Anterior cingulate cortex (tissue), 58 donors: ENCODE data around the gene AXL.
"Not testable (repeated sequence)": the region's sequence is repeated elsewhere in the genome, so short reads cannot be mapped to it uniquely, and the experiment has no call there.

Experiments used
- DNase-seq, 58 donors: peaks; one replicate each; lab custom pipeline; 2025; lab: John Stamatoyannopoulos, UW

AXL gene

DNA sequence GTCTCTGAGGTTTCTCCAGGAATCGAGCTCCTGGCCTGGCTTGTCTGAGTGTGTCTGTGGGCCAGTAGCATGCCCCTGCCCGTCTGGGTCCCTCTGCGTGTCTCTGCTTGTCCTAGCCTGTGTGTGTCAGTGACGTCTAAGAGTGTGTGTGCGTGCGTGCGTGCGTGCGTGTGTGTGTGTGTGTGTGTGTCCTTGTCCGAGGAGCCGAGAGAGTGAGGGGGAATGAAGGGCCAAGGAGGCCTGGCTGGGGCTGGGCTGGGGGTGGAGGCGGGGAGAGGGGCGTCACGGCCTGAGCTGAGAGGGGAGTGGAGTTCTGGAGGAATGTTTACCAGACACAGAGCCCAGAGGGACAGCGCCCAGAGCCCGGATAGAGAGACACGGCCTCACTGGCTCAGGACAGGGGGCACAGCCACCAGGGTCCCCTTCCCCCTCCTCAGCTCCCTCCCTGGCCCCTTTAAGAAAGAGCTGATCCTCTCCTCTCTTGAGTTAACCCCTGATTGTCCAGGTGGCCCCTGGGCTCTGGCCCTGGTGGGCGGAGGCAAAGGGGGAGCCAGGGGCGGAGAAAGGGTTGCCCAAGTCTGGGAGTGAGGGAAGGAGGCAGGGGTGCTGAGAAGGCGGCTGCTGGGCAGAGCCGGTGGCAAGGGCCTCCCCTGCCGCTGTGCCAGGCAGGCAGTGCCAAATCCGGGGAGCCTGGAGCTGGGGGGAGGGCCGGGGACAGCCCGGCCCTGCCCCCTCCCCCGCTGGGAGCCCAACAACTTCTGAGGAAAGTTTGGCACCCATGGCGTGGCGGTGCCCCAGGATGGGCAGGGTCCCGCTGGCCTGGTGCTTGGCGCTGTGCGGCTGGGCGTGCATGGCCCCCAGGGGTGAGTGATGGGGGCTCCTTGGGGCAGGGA, at the start of gene AXL:
Gene AXL, plus strand, starts transcription at position 609 of the 893 bp plus-strand sequence. Its CDS starts 170 bp downstream, at position 779.
- DNase-seq = peak in 52 of 58 donors; percentile 11 to 86 (median 64)

DNA sequence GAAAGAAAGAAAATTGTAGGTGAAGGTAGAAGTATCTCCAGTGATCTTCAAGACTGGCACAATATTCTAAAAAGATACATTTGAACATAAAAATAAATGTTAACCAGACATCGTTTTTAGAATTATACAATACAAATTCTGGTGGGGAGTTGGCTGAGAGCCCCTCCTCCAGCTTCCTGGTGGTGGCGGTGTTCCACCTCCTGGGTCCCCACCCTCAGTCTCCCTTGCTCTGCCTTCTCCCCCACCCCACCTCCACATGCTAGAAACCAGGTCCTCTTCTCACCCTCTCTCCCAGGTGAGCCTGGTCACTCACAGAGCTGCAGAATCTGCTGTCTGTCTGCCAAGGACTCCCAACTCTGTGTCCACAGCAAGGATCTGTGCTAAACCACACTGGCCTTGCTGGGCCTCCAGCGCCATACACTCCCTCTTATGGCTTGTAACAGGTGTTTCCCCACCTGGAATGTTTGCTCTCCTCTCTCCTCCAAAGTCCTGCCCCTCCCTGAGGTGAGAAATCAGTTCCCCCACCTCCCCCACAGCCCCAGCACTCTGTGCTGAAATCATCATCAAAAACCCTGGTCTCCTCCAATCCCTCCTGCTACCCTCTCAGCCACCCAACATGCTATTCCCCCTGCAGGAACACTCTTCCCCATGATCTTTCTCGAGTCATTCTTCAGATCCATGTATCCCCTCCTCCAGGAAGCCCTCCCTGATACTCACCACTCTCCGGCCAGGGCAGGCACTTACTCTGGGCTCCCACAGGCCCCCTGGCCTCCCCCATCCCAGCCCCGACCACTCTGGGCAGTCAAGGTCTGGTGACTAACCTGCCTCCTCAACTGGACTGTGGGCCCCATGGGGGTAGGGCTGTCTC, 46.5 kb upstream of the AXL start:
- no peak for DNase-seq

DNA sequence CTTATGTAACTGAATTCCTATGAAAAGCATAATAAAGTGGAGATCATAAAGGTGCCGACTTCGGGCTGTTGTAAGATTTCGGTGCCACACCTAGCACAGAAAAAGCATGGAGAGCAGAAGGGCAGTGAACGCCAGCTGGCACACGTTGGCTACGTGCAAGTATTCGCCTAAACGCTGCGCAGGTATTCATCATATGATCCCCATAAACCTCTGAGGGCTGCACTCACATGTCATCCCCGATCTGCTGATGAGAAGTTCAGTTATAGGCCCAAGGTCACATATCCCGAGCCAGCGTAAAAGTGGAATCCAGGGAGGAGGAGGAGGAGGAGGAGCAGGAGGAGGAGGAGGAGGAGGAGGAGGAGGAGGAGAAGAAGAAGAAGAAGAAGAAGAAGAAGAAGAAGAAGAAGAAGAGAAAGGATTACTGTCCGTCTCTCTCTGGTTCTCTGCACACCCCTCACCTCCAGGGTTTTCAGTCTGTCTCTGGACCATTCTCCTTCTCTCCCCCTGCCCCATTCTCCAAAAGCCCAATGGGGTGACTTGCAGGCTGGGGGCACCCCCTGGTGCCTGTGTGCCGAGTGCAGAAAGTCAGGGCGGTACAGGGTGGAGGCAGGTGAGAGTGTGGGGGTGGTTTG, 44.6 kb upstream of the AXL start:
- no peak for DNase-seq

DNA sequence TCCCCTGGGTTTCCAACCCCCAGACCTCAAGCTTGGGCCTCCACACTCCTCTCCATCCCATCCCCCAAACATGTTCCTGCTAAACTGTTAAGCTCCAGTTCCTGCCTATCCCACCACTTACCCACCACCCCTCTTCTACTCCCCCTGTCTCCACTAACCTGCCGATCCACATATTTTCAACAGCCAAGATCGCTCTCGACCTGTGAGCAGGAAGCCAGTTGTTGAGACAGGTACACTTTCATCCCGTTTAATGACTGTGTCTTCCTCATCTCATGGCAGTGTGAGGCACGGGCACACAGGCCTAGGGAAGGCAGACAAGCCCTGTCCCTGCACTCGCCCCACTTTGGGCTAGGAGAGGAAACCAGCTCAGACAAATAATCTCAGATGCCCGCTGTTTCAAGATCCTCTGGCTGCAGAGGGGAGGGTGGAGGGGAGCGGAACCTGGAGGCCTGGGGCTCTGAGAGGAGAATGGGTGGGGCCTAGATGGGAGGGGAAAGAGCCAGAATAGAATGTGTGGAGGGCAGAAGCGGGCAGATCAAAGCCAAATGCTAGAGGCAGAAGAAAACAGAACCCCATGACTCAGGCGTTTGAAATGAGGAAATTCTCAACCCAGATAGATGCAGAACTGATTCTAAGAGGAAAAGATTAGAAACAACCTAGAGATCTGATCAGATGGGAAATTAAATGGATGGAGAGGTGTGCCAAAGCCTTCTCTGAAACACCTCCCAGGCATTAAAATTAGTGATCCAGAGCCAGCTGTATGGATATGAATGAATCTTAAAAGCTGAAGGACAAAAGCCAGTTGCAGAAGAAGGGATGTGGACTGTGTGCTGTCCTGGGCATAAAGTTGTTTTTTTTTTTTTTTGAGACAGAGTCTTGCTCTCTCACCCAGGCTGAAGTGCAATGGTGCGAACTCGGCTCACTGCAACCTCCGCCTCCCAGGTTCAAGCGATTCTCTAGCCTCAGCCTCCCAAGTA, 42.9 kb upstream of the AXL start:
- peak in 33 of 58 donors; percentile 1 to 42 (median 14) for DNase-seq

DNA sequence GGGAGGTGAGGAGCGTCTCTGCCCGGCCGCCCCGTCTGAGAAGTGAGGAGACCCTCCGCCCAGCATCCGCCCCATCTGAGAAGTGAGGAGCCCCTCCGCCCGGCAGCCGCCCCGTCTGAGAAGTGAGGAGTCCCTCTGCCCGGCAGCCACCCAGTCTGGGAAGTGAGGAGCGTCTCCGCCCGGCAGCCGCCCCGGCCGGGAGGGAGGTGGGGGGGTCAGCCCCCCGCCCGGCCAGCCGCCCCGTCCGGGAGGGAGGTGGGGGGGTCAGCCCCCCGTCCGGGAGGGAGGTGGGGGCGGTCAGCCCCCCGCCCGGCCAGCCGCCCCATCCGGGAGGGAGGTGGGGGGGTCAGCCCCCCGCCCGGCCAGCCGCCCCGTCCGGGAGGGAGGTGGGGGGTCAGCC, 38.9 kb upstream of the AXL start:
- DNase-seq = not testable (repeated sequence)

DNA sequence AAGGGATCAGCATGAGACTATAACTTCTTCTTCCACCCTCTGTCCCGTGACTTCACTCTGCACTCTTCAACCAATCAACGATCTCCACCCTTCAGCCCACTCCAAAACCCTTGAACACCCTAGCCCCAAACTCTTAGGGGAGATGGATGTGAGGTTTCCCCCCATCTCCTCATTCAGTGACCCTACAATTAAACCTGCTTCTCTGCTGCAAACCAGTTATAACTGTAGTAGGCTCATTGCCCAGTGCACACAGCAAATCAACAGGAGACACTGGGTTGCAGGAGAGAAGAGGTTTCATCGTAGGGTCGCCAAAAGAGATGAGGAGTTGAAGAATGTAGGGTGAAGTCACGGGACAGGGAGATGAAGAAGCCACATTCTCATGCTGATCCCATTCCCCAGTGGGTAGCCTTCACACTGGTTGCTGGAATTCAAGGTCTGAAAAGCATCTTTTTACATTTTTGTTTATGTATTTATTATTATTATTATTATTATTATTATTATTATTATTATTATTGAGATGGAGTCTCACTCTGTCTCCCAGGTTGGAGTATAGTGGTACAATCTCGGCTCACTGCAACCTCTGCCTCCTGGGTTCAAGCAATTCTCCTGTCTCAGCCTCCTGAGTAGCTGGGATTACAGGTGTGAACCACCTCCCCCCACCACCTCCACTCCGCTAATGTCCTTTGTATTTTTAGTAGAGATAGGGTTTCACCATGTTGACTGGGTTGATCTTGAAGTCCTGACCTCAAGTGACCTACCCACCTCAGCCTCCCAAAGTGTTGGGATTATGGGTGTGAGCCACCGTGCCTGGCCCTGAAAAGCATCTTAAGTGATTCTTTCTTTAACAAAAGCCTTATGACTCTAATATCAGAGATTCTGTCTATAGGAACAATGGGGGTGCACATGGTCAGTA, 31.8 kb upstream of the AXL start:
- no peak for DNase-seq

DNA sequence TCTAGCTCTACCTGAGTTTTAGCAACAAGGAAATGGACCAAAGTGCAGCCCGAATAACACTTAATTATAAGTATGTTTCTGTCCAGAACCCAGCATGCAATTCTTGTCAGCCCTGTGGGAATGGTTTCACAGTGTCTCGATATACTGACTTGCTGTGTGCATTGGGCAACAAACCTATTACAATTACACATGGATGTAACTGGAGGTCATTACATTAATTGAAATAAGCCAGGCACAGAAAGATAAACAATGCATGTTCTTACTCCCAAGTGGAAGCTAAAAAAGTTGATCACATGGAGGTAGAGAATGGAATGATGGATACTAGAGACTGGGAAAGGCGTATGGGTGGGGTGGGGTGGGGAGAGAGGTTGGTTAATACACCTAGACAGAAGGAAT, 31.1 kb upstream of the AXL start:
- no peak for DNase-seq

DNA sequence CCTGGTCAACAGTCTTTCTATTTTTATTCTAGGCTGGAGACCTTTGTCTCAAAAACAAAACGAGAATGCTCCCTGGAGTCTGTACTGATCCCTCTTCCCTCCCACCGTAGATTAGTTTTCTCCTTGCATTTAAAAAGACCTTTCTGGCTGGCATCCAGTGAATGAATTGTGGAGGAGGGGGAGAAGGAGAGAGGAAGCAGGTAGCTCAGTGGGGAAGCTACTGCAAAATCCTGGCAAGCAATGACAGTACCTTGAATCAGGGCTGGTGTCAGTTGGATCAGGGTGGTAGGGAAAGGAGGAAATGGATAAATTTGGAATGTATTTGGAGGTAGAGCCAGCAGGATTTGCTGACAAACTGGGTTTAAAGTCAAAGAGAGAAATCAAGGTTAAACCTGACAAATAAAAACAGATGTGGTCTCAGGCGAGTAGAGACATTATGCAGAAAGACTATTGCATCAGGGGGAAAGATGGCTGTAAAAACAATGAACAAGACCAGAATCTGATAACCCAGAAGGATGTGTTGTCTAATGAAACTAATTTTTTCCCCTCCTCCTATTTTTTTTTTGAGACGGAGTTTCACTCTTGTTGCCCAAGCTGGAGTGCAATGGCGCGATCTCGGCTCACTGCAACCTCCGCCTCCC, 29.5 kb upstream of the AXL start:
- DNase-seq = no peak

DNA sequence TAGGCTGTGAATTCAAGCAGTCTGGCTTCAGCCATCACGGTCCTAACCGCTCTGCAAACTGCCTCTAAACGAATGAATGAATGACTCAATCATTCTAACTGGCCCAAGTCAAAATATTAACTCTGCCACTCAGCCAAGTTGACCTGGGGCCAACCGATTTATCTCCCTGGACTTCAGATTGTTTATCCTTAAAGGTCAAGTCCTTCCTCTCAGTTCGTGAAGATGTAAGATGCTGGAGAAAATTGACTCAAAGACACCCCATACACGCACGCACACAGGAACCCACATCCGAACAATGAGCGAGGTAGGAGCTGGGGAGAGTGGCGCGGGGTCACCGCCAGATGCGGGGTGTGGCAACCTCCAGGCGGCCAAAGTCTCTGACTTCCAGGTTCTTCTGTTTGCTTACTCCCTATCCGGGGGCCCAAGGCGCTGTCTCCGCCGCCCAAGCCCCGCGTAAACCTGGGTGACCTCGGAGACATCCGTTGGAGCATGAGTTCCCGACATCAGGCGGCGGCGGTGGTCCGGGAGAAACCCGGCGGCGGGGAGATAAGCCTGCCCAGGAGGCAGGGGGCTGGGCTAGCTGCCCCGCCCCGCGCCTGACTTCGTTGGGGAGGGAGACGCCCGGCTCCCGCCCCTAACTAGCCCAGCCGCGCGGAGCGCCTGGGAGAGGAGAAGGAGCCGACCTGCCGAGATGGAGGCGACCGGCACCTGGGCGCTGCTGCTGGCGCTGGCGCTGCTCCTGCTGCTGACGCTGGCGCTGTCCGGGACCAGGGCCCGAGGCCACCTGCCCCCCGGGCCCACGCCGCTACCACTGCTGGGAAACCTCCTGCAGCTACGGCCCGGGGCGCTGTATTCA, 26.2 kb upstream of the AXL start, which contains the start of gene CYP2S1:
Gene CYP2S1, plus strand, starts transcription at position 646 of the 856 bp plus-strand sequence. Its CDS starts 46 bp downstream, at position 692.
- DNase-seq = peak in 1 of 58 donors; percentile 9

DNA sequence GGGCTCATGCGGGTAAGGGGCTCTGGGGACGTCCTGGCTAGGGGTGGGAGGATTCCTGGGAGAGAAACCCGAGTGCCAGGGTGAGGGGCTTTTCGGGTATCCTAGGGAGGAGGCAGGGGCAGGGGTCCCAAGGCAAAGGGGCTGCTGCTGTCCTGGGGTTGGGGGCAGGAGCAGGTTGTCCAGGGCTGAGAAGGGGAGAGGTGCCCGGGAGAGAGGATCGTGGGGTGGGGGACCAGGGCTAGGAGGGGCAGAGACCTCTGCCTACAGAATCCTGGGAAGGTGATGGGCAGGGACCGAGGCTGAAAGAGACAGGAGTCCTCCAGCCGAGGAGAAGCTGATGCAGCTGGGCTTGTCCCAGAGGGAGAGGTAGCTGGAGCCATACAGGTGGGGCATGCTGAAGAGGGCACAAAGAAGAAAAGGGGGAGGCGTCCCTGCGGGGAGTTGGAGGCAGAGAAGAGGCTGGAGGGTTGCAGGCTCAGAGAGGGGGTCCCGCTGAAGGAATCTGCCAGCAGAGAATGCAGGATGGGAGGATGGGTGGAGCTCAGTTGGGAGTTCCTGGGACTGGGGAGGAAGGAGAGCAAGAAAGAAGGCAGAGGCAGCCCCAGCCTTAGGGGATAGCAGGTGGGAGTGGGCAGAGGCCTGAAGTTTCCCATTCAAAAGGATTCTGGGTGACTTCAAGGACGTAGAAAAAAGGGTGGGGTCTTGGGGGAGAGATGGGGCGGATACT, 25.4 kb upstream of the AXL start:
- DNase-seq = no peak

DNA sequence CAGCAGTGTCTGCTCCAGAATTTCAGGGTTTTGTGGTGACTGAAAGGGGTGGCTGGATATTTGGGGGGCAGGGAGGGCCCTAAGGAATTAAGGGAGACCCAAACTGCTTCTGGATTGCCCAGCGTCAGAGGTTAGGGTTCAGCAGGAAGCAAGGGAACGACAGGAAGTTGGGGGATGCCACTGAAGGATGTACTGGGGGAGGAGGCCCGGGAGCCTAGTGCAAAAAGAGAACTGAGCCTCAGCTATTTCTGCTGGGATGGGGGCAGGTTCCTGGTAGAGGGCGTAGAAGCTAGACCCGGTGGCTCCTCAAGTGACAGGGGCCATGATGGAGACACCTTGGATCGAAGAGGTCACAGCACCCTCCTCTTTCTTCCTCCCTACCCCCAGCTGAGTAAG, 24.9 kb upstream of the AXL start:
- DNase-seq = no peak

DNA sequence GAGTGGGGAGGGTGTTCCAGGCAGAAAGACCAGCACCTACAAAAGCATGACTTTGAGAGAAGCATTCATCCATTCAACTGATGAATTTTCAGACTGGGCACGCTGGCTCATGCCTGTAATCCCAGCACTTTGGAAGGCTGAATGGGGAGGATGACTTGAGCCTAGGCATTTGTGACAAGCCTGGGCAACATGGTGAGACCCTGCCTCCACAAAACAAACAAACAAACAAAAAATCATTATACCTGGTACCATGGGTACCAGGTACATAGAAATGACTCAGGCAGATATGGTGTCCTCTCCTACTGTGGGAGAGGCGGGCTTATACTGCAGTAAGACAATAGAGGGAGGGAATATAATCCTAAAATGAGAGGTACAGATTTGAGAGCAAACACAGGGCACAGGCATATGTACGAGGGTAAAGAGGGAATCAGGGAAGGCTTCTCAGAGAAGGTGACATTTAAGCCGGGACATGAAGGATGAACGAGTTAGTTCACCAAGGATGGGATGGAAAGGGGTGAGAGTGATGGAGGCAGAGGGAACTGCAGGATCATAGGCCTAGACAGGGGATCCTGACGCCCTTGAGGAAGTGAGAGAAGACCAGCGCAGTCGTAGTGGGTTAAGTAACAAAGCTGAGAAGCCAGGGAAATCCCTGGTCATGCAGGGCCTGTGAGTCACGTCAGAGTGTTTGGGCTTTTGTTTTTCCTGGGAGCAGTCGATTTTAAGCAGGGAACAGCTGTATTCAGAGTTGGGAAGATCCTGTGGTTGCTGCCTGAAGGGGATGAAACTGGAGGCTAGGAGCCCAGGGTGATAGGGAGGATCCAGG, 23.1 kb upstream of the AXL start:
- DNase-seq = peak in 2 of 58 donors; percentile 4 to 13

DNA sequence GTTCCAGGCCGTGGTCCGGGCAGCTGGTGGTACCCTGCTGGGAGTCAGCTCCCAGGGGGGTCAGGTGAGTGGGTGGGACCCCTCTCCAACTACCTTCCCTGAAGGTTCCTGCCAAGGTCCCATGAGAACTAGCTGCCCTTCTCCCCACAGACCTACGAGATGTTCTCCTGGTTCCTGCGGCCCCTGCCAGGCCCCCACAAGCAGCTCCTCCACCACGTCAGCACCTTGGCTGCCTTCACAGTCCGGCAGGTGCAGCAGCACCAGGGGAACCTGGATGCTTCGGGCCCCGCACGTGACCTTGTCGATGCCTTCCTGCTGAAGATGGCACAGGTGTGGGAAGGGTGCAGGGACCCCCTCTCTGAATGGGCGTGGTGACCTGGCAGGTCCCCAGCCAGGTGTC, 20.5 kb upstream of the AXL start:
- DNase-seq = no peak

DNA sequence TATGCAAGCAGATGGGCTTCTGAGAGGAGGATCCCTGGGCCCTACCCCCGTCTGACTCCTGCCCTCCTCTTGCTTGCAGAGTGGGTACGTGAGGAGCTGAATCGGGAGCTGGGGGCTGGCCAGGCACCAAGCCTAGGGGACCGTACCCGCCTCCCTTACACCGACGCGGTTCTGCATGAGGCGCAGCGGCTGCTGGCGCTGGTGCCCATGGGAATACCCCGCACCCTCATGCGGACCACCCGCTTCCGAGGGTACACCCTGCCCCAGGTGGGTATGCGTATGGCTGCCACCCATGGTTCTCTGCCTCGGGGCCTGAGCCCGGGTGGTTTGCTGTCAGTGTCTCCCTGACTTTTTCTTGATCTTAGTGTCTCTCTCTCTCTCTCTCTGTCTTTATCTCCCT, 15.7 kb upstream of the AXL start:
- no peak for DNase-seq

DNA sequence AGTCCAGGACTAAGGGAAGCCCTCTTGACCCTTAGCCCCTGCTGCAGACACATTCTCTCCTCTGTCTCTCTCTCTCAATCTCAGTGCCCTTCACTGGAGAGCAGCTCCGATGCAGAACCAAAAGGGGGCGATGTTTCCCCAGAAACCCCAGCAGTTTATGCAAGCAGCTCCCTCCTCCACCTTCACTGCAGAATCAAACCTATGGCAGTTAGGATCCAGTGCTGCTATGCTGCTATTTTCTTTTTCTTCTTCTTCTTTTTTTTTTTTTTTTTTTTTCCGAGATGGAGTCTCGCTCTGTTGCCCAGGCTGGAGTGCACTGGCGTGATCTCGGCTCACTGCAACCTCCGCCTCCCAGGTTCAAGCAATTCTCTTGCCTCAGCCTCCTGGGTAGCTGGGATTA, 14.7 kb upstream of the AXL start:
- peak in 49 of 58 donors; percentile 10 to 83 (median 49) for DNase-seq
